ENCODE data around the gene MCTP1. TPM values are rescaled to one million over a fixed set of nuclear protein-coding genes. Genes with fewer than 3 reads are reported as not detected.

MCTP1 gene
- total RNA-seq, 4 donors from 2014 or later: 44.7 to 88.7 (median 74.3) TPM

DNA sequence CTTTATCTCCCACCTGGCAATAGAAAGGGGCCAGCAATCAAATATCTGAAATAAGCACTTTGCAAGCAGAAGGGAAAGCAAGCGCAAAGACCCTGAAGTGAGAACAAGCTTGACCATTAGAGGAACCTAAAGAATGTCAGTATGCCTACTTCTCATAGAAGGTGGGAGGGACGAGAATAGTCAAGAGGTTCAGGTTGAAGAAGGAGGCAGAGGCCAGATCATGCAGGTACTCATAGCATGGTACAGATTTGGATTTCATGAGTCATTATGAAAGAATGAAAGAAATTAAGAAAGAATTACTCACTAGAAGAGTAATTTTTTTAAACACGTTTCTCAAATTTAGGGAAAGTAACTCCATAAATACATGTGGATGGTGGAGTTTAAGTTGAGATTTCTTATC lies 33.7 kb downstream of the MCTP1 start:
- TF ChIP-seq, protein P1, sequence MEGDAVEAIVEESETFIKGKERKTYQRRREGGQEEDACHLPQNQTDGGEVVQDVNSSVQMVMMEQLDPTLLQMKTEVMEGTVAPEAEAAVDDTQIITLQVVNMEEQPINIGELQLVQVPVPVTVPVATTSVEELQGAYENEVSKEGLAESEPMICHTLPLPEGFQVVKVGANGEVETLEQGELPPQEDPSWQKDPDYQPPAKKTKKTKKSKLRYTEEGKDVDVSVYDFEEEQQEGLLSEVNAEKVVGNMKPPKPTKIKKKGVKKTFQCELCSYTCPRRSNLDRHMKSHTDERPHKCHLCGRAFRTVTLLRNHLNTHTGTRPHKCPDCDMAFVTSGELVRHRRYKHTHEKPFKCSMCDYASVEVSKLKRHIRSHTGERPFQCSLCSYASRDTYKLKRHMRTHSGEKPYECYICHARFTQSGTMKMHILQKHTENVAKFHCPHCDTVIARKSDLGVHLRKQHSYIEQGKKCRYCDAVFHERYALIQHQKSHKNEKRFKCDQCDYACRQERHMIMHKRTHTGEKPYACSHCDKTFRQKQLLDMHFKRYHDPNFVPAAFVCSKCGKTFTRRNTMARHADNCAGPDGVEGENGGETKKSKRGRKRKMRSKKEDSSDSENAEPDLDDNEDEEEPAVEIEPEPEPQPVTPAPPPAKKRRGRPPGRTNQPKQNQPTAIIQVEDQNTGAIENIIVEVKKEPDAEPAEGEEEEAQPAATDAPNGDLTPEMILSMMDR (IDR thresholded peaks at IDR 0.05; ENCODE audit: low read depth): no peak

DNA sequence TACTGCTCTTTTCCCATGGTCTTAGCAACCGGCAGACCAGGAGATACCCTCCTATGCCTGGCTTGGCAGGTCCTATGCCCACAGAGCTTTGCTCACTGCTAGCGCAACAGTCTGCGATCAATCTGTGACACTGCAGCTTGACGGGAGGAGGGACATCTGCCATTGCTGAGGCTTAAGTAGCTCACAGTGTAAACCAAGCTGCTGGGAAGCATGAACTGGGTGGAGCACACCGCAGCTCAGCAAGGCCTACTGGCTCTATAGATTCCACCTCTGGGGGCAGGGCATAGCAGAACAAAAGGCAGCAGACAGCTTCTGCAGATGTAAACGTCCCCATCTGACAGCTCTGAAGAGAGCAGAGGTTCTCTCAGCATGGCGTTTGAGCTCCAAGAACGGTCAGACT lies 40.4 kb downstream of the MCTP1 start:
- TF ChIP-seq, protein P1 (IDR thresholded peaks at IDR 0.05; ENCODE audit: low read depth): no peak

DNA sequence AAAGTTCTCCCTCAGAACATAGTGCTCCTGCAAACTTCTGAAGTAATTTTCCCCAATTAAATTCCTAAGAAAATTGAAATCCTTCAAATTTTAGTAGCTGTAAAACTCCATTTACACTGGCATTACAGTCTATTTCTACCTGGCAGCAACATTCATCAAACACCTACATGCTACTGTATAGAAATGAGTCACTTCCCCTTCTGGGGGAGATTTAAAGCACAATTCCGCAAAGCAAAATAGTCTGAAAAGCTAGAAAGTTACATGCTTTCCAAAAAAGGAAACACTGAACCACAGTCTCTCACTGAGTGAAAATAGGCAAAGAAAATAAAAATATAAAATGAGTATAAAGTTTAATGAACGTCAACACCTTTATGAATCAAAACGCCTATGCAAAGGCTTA lies 43.3 kb downstream of the MCTP1 start:
- TF ChIP-seq, protein P1 (IDR thresholded peaks at IDR 0.05; ENCODE audit: low read depth): no peak

DNA sequence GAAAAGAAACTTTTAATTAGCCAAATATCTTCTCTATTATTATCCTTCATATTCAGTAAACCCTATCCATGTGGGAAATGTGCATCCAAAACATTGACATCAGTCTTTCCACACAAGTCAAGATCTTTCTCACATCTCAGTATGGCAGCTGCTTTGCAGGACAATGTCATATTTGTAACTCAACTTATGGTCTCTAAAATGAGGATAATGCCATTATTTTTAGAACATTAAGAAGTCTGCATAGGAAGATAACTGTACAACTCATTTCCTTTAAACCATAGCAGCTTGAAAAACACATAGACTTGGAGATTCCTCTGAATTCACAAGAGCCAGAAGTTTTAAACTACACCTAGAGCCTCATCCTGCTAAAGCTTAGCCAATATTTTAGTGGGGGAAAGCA lies 43.7 kb downstream of the MCTP1 start:
- TF ChIP-seq, protein P1 (IDR thresholded peaks at IDR 0.05; ENCODE audit: low read depth): no peak

DNA sequence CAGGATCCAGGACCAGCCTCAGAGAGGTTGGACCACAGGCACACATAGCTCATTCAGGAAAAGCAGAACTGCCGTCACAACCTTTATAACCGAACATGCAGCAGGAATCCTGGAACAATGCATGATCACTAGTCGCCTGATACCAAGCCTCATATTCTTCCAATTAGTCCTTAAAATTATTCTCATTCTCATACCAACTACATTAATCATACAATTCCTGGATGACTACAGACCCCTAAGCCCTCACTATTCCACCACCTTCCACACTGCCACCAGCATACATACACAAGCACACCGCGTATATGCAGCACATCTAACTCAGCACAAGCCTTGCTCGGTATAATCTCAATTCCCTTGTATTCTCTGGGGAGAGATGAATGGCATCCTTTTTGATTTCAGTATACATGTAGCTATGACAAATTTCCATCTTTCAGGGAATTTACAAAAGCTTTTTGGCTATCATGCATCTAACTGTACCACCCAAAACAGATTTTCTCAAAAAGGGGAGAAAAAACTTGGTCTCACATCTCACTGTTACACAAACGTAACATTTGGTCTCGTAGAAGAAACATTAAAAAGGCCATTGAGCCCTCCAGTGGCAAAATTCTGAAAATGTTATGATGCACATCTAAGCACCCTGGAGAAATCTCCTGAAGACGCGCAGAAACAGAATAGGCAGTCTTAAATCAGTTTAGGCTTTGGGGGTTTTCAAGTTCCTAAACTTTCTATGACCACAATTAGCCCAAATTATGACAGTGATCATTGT lies 46.2 kb downstream of the MCTP1 start:
- TF ChIP-seq, protein P1 (IDR thresholded peaks at IDR 0.05; ENCODE audit: low read depth): no peak

DNA sequence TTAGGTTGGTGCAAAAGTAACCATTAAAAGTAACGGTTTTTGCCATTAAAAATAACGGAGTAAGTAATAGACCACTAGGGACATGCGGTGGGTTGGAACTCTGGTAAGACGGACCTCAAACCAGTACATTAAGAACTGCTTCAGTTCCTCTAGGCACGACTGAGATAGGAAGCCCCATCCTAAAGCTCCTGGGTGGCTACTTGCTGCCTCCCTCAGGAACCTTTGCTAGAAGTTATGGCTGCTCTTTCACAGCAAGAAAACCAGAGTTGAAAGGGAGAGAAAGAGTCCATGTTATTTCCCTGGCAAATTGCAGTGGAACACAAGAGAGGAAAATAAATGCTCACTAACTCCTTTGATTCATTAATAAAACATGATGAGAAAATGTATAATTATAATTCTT lies 47.6 kb downstream of the MCTP1 start:
- TF ChIP-seq, protein P1 (IDR thresholded peaks at IDR 0.05; ENCODE audit: low read depth): no peak

DNA sequence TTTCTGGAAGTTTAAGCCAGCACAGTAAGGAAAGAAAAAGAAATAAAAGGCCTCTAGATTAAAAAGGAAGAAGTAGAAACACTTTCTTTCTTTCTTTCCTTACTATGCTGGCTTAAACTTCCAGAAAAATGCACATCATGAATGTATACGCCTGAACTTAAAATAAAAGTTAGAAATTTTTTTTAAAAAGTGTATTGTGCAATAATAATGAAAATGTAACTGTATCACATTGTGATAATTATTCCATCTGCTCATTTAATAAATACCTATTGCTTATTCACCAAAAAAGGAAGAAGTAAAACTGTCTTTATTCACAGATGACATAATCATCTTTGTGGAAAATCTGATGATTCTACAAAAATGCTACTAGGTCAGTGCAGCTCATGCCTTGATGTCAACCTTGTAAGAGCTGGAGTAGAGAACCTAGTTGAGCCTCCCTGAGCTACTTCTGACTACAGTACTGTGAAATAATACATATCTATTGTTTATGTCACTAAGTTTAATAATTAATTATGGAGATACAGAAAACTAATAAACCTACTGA lies 49.4 kb downstream of the MCTP1 start:
- TF ChIP-seq, protein P1 (IDR thresholded peaks at IDR 0.05; ENCODE audit: low read depth): no peak
